IPS DF 6.9 (cell line): Measurements from ENCODE around the gene DOCK9.

ENCODE experiments used
- DNase-seq: peaks from one replicate; pipeline ENCODE4 v3.0.0-alpha.2; 2013; ENCODE audit warnings: low read depth, low spot score
- H3K27ac ChIP-seq: one replicate; pipeline ENCODE4 v1.5.1; 2013; ENCODE audit warnings: low read length, control low read depth
- H3K27me3 ChIP-seq: 2 replicates; pipeline ENCODE4 v1.6.1; 2013; ENCODE audit warnings: mild to moderate bottlenecking, low read length; ENCODE audit not compliant: control insufficient read depth, insufficient read depth
- H3K36me3 ChIP-seq: 2 replicates; pipeline ENCODE4 v1.6.1; 2013; ENCODE audit warnings: low read length; ENCODE audit not compliant: control insufficient read depth, insufficient read depth
- H3K4me1 ChIP-seq: 2 replicates; pipeline ENCODE4 v1.6.1; 2013; ENCODE audit warnings: low read length; ENCODE audit not compliant: control insufficient read depth, insufficient read depth
- H3K4me3 ChIP-seq: 2 replicates; pipeline ENCODE4 v1.5.1; 2013; ENCODE audit warnings: mild to moderate bottlenecking, low read length
- H3K9me3 ChIP-seq: 2 replicates; pipeline ENCODE4 v1.6.1; 2013; ENCODE audit warnings: low read length, inconsistent platforms; ENCODE audit not compliant: control insufficient read depth, insufficient read depth
- WGBS: extraction: QIAGEN DNeasy Blood & Tissue Kit; methylation state at CpG from one replicate; pipeline ENCODE4 v1.1.7; 2013; ENCODE audit warnings: mixed read lengths, missing lambda C conversion rate; ENCODE audit not compliant: insufficient read length, insufficient coverage; 5-methylcytosine and 5-hydroxymethylcytosine counted together

The DOCK9 gene

GRCh38 chr13:98977568-98978265, at the start of gene DOCK9:
DOCK9 (minus strand) TSS chr13:98978064; CDS start chr13:98977909, 155 bp downstream.
- H3K4me1 ChIP-seq, result no peaks in the 10 kb centered on the region
- WGBS, result no CpG with 5 or more reads among the region's 16 CpGs
- H3K4me3 ChIP-seq, result no peak within 1 kb of the TSS
- no peaks in the 10 kb centered on the region for H3K9me3 ChIP-seq
- DNase-seq, result no peak
- H3K36me3 ChIP-seq, result no peaks in the 10 kb centered on the region
- no peaks in the 10 kb centered on the region for H3K27me3 ChIP-seq
- H3K27ac ChIP-seq, result no peak within 1 kb of the TSS

GRCh38 chr13:99027260-99027659, 49.4 kb upstream of the DOCK9 start:
- no peaks in the 10 kb centered on the region for H3K27me3 ChIP-seq
- no peaks in the 10 kb centered on the region for H3K4me1 ChIP-seq
- H3K9me3 ChIP-seq, result no peaks in the 10 kb centered on the region
- DNase-seq, result no peak
- WGBS, result no CpG with 5 or more reads among the region's 7 CpGs
- no peak overlapping the region for H3K4me3 ChIP-seq
- no peaks in the 10 kb centered on the region for H3K36me3 ChIP-seq
- no peak overlapping the region for H3K27ac ChIP-seq

GRCh38 chr13:99022941-99023340, 45.1 kb upstream of the DOCK9 start:
- Histone ChIP-seq H3K27me3 (no peaks in the 10 kb centered on the region), H3K4me1 (no peaks in the 10 kb centered on the region), H3K4me3 (no peak overlapping the region), H3K9me3 (no peaks in the 10 kb centered on the region), H3K36me3 (no peaks in the 10 kb centered on the region), H3K27ac (no peak overlapping the region)
- WGBS, result no CpG with 5 or more reads among the region's 4 CpGs
- no peak for DNase-seq

- Histone ChIP-seq H3K4me3 (no peak overlapping the region), H3K4me1 (no peaks in the 10 kb centered on the region), H3K27me3 (no peaks in the 10 kb centered on the region), H3K27ac (no peak overlapping the region), H3K9me3 (no peaks in the 10 kb centered on the region), H3K36me3 (no peaks in the 10 kb centered on the region)
- no CpG with 5 or more reads among the region's 3 CpGs for WGBS
- DNase-seq, result no peak
Measured at GRCh38 chr13:99018418-99019180, 40.7 kb upstream of the DOCK9 start.

- no peak overlapping the region for H3K4me3 ChIP-seq
- H3K27ac ChIP-seq, result no peak overlapping the region
- no peaks in the 10 kb centered on the region for H3K27me3 ChIP-seq
- H3K9me3 ChIP-seq, result no peaks in the 10 kb centered on the region
- no peaks in the 10 kb centered on the region for H3K36me3 ChIP-seq
- WGBS, result no CpG with 5 or more reads among the region's 15 CpGs
- DNase-seq, result no peak
- no peaks in the 10 kb centered on the region for H3K4me1 ChIP-seq
Measured at GRCh38 chr13:99015606-99016490, 38.0 kb upstream of the DOCK9 start.

- Histone ChIP-seq H3K36me3 (no peaks in the 10 kb centered on the region), H3K9me3 (no peaks in the 10 kb centered on the region), H3K4me3 (no peak overlapping the region), H3K4me1 (no peaks in the 10 kb centered on the region), H3K27me3 (no peaks in the 10 kb centered on the region), H3K27ac (no peak overlapping the region)
- no CpG with 5 or more reads among the region's 4 CpGs for WGBS
- DNase-seq, result no peak
Measured at GRCh38 chr13:99014522-99014921, 36.7 kb upstream of the DOCK9 start.

GRCh38 chr13:99013951-99014350, 36.1 kb upstream of the DOCK9 start:
- Histone ChIP-seq H3K4me3 (no peak overlapping the region), H3K36me3 (no peaks in the 10 kb centered on the region), H3K27me3 (no peaks in the 10 kb centered on the region), H3K4me1 (no peaks in the 10 kb centered on the region), H3K9me3 (no peaks in the 10 kb centered on the region), H3K27ac (no peak overlapping the region)
- WGBS, result no CpG with 5 or more reads among the region's 6 CpGs
- DNase-seq, result no peak

GRCh38 chr13:99012539-99012938, 34.7 kb upstream of the DOCK9 start:
- no CpG with 5 or more reads among the region's 1 CpG for WGBS
- H3K4me1 ChIP-seq, result no peaks in the 10 kb centered on the region
- no peak overlapping the region for H3K4me3 ChIP-seq
- DNase-seq, result no peak
- no peak overlapping the region for H3K27ac ChIP-seq
- no peaks in the 10 kb centered on the region for H3K9me3 ChIP-seq
- no peaks in the 10 kb centered on the region for H3K36me3 ChIP-seq
- H3K27me3 ChIP-seq, result no peaks in the 10 kb centered on the region

- H3K9me3 ChIP-seq, result no peaks in the 10 kb centered on the region
- WGBS, result no CpG with 5 or more reads among the region's 4 CpGs
- no peak for DNase-seq
Measured at GRCh38 chr13:99009987-99010551, 32.2 kb upstream of the DOCK9 start.

GRCh38 chr13:99008577-99008976, 30.7 kb upstream of the DOCK9 start:
- no peaks in the 10 kb centered on the region for H3K27me3 ChIP-seq
- WGBS, result no CpG with 5 or more reads among the region's 3 CpGs
- no peaks in the 10 kb centered on the region for H3K36me3 ChIP-seq
- no peak overlapping the region for H3K27ac ChIP-seq
- no peaks in the 10 kb centered on the region for H3K4me1 ChIP-seq
- no peak overlapping the region for H3K4me3 ChIP-seq
- DNase-seq, result no peak
- no peaks in the 10 kb centered on the region for H3K9me3 ChIP-seq

More at GRCh38 chr13:99009987-99010551, 32.2 kb upstream of the DOCK9 start:
- H3K36me3 ChIP-seq, result no peaks in the 10 kb centered on the region
- H3K4me3 ChIP-seq, result no peak overlapping the region
- H3K4me1 ChIP-seq, result no peaks in the 10 kb centered on the region
- no peaks in the 10 kb centered on the region for H3K27me3 ChIP-seq
- H3K27ac ChIP-seq, result no peak overlapping the region
